HG03439 (cell line): Measurements from ENCODE around the gene TMEM231.
"Not testable (repeated sequence)": the region's sequence is repeated elsewhere in the genome, so short reads cannot be mapped to it uniquely, and the experiment has no call there.

ENCODE experiments used
- ATAC-seq: cut with Tn5 transposase; IDR thresholded peaks from one replicate; pipeline ENCODE4 v1.9.1; 2021; ENCODE audit warnings: mild to moderate bottlenecking, moderate library complexity; ENCODE audit not compliant: unreplicated experiment

Gene TMEM231

GRCh38 chr16:75555707-75556430, at the start of gene TMEM231:
Gene TMEM231 (minus strand): TSS chr16:75556252. CDS start chr16:75556209, 43 bp downstream.
- ATAC-seq: peak; percentile 97

GRCh38 chr16:75603241-75603640, 47.2 kb upstream of the TMEM231 start:
- no peak for ATAC-seq

GRCh38 chr16:75599452-75600277, 43.6 kb upstream of the TMEM231 start:
- no peak for ATAC-seq

- ATAC-seq: no peak
These were observed 38.1 kb upstream of the TMEM231 start for GRCh38 chr16:75593825-75594820.

- ATAC-seq: no peak
These were observed 37.3 kb upstream of the TMEM231 start for GRCh38 chr16:75593308-75593707.

GRCh38 chr16:75591927-75592326, 35.9 kb upstream of the TMEM231 start:
- not testable (repeated sequence) for ATAC-seq

- ATAC-seq: no peak
These were observed 35.1 kb upstream of the TMEM231 start for GRCh38 chr16:75590920-75591843.

GRCh38 chr16:75589306-75589705, 33.3 kb upstream of the TMEM231 start:
- no peak for ATAC-seq

GRCh38 chr16:75588716-75589115, 32.7 kb upstream of the TMEM231 start:
- no peak for ATAC-seq

GRCh38 chr16:75584108-75584507, 28.1 kb upstream of the TMEM231 start:
- ATAC-seq: no peak

GRCh38 chr16:75579281-75579834, 23.3 kb upstream of the TMEM231 start:
- no peak for ATAC-seq

GRCh38 chr16:75578725-75579124, 22.7 kb upstream of the TMEM231 start:
- no peak for ATAC-seq

- ATAC-seq: no peak
These were observed 22.2 kb upstream of the TMEM231 start for GRCh38 chr16:75578212-75578611.

- ATAC-seq: no peak
These were observed 20.3 kb upstream of the TMEM231 start for GRCh38 chr16:75576384-75576811.

GRCh38 chr16:75575958-75576357, 19.9 kb upstream of the TMEM231 start:
- no peak for ATAC-seq

- no peak for ATAC-seq
These were observed 17.9 kb upstream of the TMEM231 start for GRCh38 chr16:75573955-75574354.

GRCh38 chr16:75572864-75573542, 17.0 kb upstream of the TMEM231 start:
- no peak for ATAC-seq

GRCh38 chr16:75570396-75571065, 14.5 kb upstream of the TMEM231 start:
- no peak for ATAC-seq
